HepG2 (cell line): ENCODE measurements around the gene WDHD1. TPM values are rescaled to one million over a fixed set of nuclear protein-coding genes. Genes with fewer than 3 reads are reported as not detected.

Source experiments
- BCL6 ChIP-seq: IDR thresholded peaks from 2 replicates; pipeline ENCODE4 v1.6.1; 2016; ENCODE audit warnings: missing genetic modification reagents, missing compliant biosample characterization
- IKZF4 ChIP-seq: sonication (generic); formaldehyde crosslinking; IDR thresholded peaks from 2 replicates; pipeline ENCODE4 v1.5.1; 2020; ENCODE audit warnings: borderline replicate concordance, mild to moderate bottlenecking, low read depth, missing genetic modification reagents; ENCODE audit errors: not compliant biosample characterization
- IRF2 ChIP-seq: IDR thresholded peaks from 2 replicates; pipeline ENCODE4 v1.6.1; 2018; ENCODE audit warnings: missing genetic modification reagents, missing compliant biosample characterization
- KDM4B ChIP-seq: sonication (generic); formaldehyde crosslinking; IDR thresholded peaks from 2 replicates; pipeline ENCODE4 v1.4.0; 2020; ENCODE audit warnings: missing genetic modification reagents
- KLF9 ChIP-seq: IDR thresholded peaks from 2 replicates; pipeline ENCODE4 v1.6.1; 2016; ENCODE audit warnings: low read depth
- RBFOX2 ChIP-seq: fragments of 200-400 bp; formaldehyde crosslinking; IDR thresholded peaks from 2 replicates; pipeline ENCODE4 v1.6.1; 2017; ENCODE audit warnings: low read depth, mild to moderate bottlenecking, low read length
- SOX6 ChIP-seq, 2 experiments: fragments of 450-650 bp in 1 of 2; sonication (generic) in 1 of 2; formaldehyde crosslinking in 1 of 2; IDR thresholded peaks; 2 replicates each; pipeline versions ENCODE4 v1.4.0 to v1.6.1; 2017 to 2020; ENCODE audit warnings: antibody characterized with exemption in 1 of 2, mild to moderate bottlenecking in 1 of 2, missing genetic modification reagents in 1 of 2
- YEATS4 ChIP-seq: sonication (generic); formaldehyde crosslinking; IDR thresholded peaks from 2 replicates; pipeline ENCODE4 v1.4.0; 2020; ENCODE audit warnings: missing genetic modification reagents, borderline replicate concordance
- ZMYM4 ChIP-seq: sonication (generic); formaldehyde crosslinking; IDR thresholded peaks from 2 replicates; pipeline ENCODE4 v1.8.1; 2023; ENCODE audit warnings: mild to moderate bottlenecking, missing genetic modification reagents
- ZNF10 ChIP-seq: sonication (generic); formaldehyde crosslinking; IDR thresholded peaks from 2 replicates; pipeline ENCODE4 v1.4.0; 2020; ENCODE audit warnings: mild to moderate bottlenecking, low read depth, missing genetic modification reagents, borderline replicate concordance
- ZNF17 ChIP-seq: sonication (generic); formaldehyde crosslinking; IDR thresholded peaks from 2 replicates; pipeline ENCODE4 v1.5.0; 2020; ENCODE audit warnings: mild to moderate bottlenecking, missing genetic modification reagents
- ZNF431 ChIP-seq: sonication (generic); formaldehyde crosslinking; IDR thresholded peaks from 2 replicates; pipeline ENCODE4 v1.9.0; 2022; ENCODE audit warnings: missing genetic modification reagents, low read depth, mild to moderate bottlenecking, borderline replicate concordance
- ZNF605 ChIP-seq: sonication (generic); formaldehyde crosslinking; IDR thresholded peaks from 2 replicates; pipeline ENCODE4 v1.8.0; 2022; ENCODE audit warnings: mild to moderate bottlenecking, missing genetic modification reagents
- ZNF749 ChIP-seq: sonication (generic); formaldehyde crosslinking; IDR thresholded peaks from 2 replicates; pipeline ENCODE4 v1.8.0; 2022; ENCODE audit warnings: mild to moderate bottlenecking, missing genetic modification reagents, moderate library complexity, borderline replicate concordance
- polyA plus RNA-seq, 8 experiments: library from polyadenylated mRNA; depleted of rRNA in 3 of 8; stranded (reverse) in 7 of 8; unstranded in 1 of 8; fragments of >200 nt; fragmentation: Illumina TruSeq in 4 of 8; extraction: Trizol in 4 of 8; gene quantifications; 2 replicates each; pipeline versions ENCODE4 v1.2.1 to v1.2.3, GENCODE V29; 2011 to 2016; ENCODE audit warnings: low read depth in 4 of 8, missing spikeins in 1 of 8, mixed read lengths in 1 of 8; ENCODE audit not compliant: insufficient read depth in 1 of 8
- total RNA-seq, 5 experiments: library from RNA; depleted of rRNA; stranded (reverse); fragments of >200 nt; fragmentation: Illumina TruSeq; extraction: Trizol; gene quantifications; 2 replicates each; pipeline ENCODE4 v1.2.3, GENCODE V29; 2016; ENCODE audit warnings: low read depth in 1 of 5
- TF ChIP-seq, protein P1 (sequence below): sonication (generic); formaldehyde crosslinking; IDR thresholded peaks from 2 replicates; pipeline ENCODE4 v1.8.0; 2022; ENCODE audit warnings: missing genetic modification reagents, mild to moderate bottlenecking, inconsistent platforms, borderline replicate concordance
- TF ChIP-seq, protein P2 (sequence below): sonication (generic); formaldehyde crosslinking; IDR thresholded peaks from 2 replicates; pipeline ENCODE4 v1.4.0; 2020; ENCODE audit warnings: missing genetic modification reagents

Gene WDHD1
- total and polyA plus RNA-seq, 2 of the 13 experiments (the other 11 are each of a cell fraction or from before 2014, with no cell fraction given), result 5.5 to 27.5 TPM

DNA sequence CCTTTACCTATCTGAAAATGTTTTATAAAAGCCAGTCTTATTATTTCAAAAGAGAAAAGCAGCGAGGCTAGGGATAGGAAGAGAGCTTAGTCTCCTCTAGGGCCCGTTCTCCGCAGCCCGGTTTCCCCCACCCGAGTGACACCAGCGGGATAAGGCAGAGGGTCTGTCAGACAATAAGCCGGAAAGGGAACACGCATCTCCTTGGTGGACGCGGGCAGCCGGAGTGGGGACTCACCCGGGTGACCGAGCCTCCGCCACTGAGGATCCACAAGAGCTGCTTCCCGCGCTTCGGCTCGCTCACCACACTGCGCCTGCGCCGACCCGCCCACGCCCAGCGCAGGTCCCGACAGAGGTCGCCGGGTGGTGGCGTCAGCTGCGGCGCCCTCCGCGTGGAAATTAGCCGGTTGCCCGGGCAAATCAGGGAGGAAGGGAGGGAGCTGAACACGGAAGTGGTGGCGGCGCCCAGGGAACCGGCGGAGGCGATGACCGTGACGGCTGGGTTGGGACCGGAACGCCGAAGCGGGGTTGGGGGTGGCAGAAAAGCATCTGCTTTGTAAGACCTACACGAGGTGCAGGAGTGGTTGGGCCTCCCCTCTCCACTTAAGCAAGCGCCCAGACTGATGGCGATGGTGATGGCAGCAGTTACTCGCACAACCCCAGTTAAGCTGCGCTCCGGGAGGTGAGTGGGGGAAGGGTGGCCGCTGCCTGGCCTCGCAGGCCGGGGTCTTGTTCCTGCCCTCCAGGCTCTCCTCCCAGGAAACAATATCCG, at the start of gene WDHD1, which contains the start of gene SOCS4 (continued):
- TF ChIP-seq SOX6 (IDR thresholded peaks at IDR 0.05) (no peak), SOX6 (CRISPR knock-in tag; IDR thresholded peaks at IDR 0.05) (peak; percentile 80), KDM4B (no peak), BCL6 (no peak), IRF2 (CRISPR knock-in tag) (peak; percentile 90), YEATS4 (peak; percentile 84), RBFOX2 (peak; percentile 87), KLF9 (CRISPR knock-in tag) (no peak), ZMYM4 (CRISPR knock-in tag) (peak; percentile 98), IKZF4 (no peak), ZNF431 (no peak; the same call in 1 of the 2 replicates), ZNF605 (CRISPR knock-in tag) (peak; percentile 87), ZNF17 (no peak), ZNF10 (no peak), ZNF749 (CRISPR knock-in tag) (no peak)
- TF ChIP-seq, protein P1, sequence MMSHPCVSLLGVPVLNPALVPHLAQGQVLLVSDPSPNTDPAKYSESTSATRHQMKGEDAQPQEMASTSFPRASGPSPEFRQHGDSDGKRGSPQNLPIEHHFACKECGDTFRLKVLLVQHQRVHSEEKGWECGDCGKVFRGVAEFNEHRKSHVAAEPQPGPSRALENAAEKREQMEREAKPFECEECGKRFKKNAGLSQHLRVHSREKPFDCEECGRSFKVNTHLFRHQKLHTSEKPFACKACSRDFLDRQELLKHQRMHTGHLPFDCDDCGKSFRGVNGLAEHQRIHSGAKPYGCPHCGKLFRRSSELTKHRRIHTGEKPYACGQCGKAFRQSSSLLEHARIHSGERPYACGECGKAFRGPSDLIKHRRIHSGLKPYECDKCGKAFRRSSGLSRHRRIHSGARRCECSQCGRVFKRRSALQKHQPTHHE (CRISPR knock-in tag), result peak; percentile 61; the same call in 1 of the 2 replicates
- TF ChIP-seq, protein P2, sequence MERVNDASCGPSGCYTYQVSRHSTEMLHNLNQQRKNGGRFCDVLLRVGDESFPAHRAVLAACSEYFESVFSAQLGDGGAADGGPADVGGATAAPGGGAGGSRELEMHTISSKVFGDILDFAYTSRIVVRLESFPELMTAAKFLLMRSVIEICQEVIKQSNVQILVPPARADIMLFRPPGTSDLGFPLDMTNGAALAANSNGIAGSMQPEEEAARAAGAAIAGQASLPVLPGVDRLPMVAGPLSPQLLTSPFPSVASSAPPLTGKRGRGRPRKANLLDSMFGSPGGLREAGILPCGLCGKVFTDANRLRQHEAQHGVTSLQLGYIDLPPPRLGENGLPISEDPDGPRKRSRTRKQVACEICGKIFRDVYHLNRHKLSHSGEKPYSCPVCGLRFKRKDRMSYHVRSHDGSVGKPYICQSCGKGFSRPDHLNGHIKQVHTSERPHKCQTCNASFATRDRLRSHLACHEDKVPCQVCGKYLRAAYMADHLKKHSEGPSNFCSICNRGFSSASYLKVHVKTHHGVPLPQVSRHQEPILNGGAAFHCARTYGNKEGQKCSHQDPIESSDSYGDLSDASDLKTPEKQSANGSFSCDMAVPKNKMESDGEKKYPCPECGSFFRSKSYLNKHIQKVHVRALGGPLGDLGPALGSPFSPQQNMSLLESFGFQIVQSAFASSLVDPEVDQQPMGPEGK (CRISPR knock-in tag), result peak; percentile 43; the same call in 1 of the 2 replicates
